Ascending aorta (tissue), 2 donors: Measurements from ENCODE around the gene GAREM1. TPM values are rescaled to one million over a fixed set of nuclear protein-coding genes. Genes with fewer than 3 reads are reported as not detected.
A peak's percentile ranks its signal among the peaks of the same experiment; 100 is the strongest.

Source experiments
- DNase-seq, 2 donors: peaks; one replicate each; pipeline ENCODE4 v3.0.0-alpha.2; 2019; ENCODE audit warnings: low spot score in 2 of 2
- H3K27ac ChIP-seq, 2 donors: fragments of 200-600 bp; sonication (generic); one replicate each; pipeline ENCODE4 v1.5.1; 2016 to 2017; ENCODE audit warnings: mild to moderate bottlenecking in 1 of 2
- H3K27me3 ChIP-seq: fragments of 200-600 bp; sonication (generic); one replicate; pipeline ENCODE4 v1.5.1; 2017
- H3K36me3 ChIP-seq, 2 donors: fragments of 200-600 bp; sonication (generic); one replicate each; pipeline ENCODE4 v1.5.1; 2016
- H3K4me1 ChIP-seq, 2 donors: fragments of 200-600 bp; sonication (generic); one replicate each; pipeline ENCODE4 v1.5.1; 2016 to 2017; ENCODE audit warnings: mild to moderate bottlenecking in 1 of 2
- H3K4me3 ChIP-seq, 2 donors: fragments of 200-600 bp; sonication (generic); one replicate each; pipeline ENCODE4 v1.5.1; 2016 to 2017; ENCODE audit warnings: mild to moderate bottlenecking in 1 of 2
- H3K9me3 ChIP-seq, 2 donors: fragments of 200-600 bp; sonication (generic); one replicate each; pipeline ENCODE4 v1.5.1; 2016
- CTCF ChIP-seq, 3 experiments: fragments of 200-600 bp in 2 of 3; fragments of 450-650 bp in 1 of 3; sonication (generic) in 2 of 3; IDR thresholded peaks; one replicate each; pipeline ENCODE4 v1.5.1; 2016 to 2019; ENCODE audit warnings: antibody characterized with exemption in 3 of 3, mild to moderate bottlenecking in 1 of 3, moderate library complexity in 1 of 3
- intact Hi-C: fragments of 100-400 bp; cut with DNase I; formaldehyde crosslinking; loops from one replicate; pipeline ENCODE4 v1.15.1; 2023
- total RNA-seq: library from RNA; depleted of rRNA; stranded (reverse); fragments of >200 nt; gene quantifications from one replicate; pipeline ENCODE4 v1.1.0, GENCODE V29; 2016

The GAREM1 gene
- total RNA-seq, 1 donor from 2014 or later: 8.9 TPM

- TF ChIP-seq CTCF (IDR thresholded peaks at IDR 0.05): no peak
- DNase-seq: no peak
- no peaks in the 10 kb centered on the region for H3K27me3 ChIP-seq
- no peaks in the 10 kb centered on the region for H3K9me3 ChIP-seq
- no peak overlapping the region for H3K27ac ChIP-seq
- no peak overlapping the region for H3K4me3 ChIP-seq
- intact Hi-C loops: no loop called here
- no peaks in the 10 kb centered on the region for H3K36me3 ChIP-seq
- H3K4me1 ChIP-seq: peaks cover 0 to 15% of the 10 kb centered on the region in 2 donors
These were observed 26.9 kb downstream of the GAREM1 start for GRCh38 chr18:32443706-32444215.

- Histone ChIP-seq H3K9me3 (no peaks in the 10 kb centered on the region), H3K4me3 (no peak overlapping the region), H3K4me1 (peaks cover 0 to 17% of the 10 kb centered on the region in 2 donors), H3K27ac (no peak overlapping the region), H3K36me3 (no peaks in the 10 kb centered on the region), H3K27me3 (no peaks in the 10 kb centered on the region)
- DNase-seq: no peak
- no peak for TF ChIP-seq CTCF (IDR thresholded peaks at IDR 0.05)
- intact Hi-C loops: no loop called here
These were observed 27.5 kb downstream of the GAREM1 start for GRCh38 chr18:32443033-32443705.

GRCh38 chr18:32442575-32442974 lies 28.1 kb downstream of the GAREM1 start:
- no peak overlapping the region for H3K27ac ChIP-seq
- H3K9me3 ChIP-seq: no peaks in the 10 kb centered on the region
- no peaks in the 10 kb centered on the region for H3K27me3 ChIP-seq
- intact Hi-C loops: no loop called here
- no peaks in the 10 kb centered on the region for H3K36me3 ChIP-seq
- H3K4me1 ChIP-seq: peaks cover 0 to 22% of the 10 kb centered on the region in 2 donors
- no peak for DNase-seq
- no peak for TF ChIP-seq CTCF (IDR thresholded peaks at IDR 0.05)
- H3K4me3 ChIP-seq: no peak overlapping the region

GRCh38 chr18:32441533-32441932 lies 29.1 kb downstream of the GAREM1 start:
- intact Hi-C loops: no loop called here
- no peak for DNase-seq
- Histone ChIP-seq H3K27me3 (no peaks in the 10 kb centered on the region), H3K4me3 (peak overlapping the region; percentile 36 to 45), H3K27ac (peak overlapping the region in 1 of 2 donors; percentile 13), H3K4me1 (peaks cover 0 to 31% of the 10 kb centered on the region in 2 donors), H3K9me3 (no peaks in the 10 kb centered on the region), H3K36me3 (no peaks in the 10 kb centered on the region)
- TF ChIP-seq CTCF (IDR thresholded peaks at IDR 0.05): no peak

- H3K27ac ChIP-seq: no peak overlapping the region
- peaks cover 0 to 31% of the 10 kb centered on the region in 2 donors for H3K4me1 ChIP-seq
- no peaks in the 10 kb centered on the region for H3K9me3 ChIP-seq
- intact Hi-C loops: no loop called here
- no peaks in the 10 kb centered on the region for H3K27me3 ChIP-seq
- H3K36me3 ChIP-seq: no peaks in the 10 kb centered on the region
- H3K4me3 ChIP-seq: no peak overlapping the region
- no peak for DNase-seq
- TF ChIP-seq CTCF (IDR thresholded peaks at IDR 0.05): no peak
These were observed 30.2 kb downstream of the GAREM1 start for GRCh38 chr18:32440518-32440917.
